Lower leg skin (tissue), 4 donors: ENCODE results near the gene MATN1. TPM values are rescaled to one million over a fixed set of nuclear protein-coding genes. Genes with fewer than 3 reads are reported as not detected.
A peak's percentile ranks its signal among the peaks of the same experiment; 100 is the strongest.

Source experiments
- DNase-seq, 2 donors: peaks; one replicate each; pipeline ENCODE4 v3.0.0-alpha.2; 2019; ENCODE audit warnings: low spot score in 2 of 2
- H3K4me3 ChIP-seq: fragments of 200-600 bp; sonication (generic); 2 replicates; pipeline ENCODE4 v1.5.1; 2017; ENCODE audit warnings: mild to moderate bottlenecking, low read depth; ENCODE audit not compliant: poor library complexity, severe bottlenecking
- POLR2A ChIP-seq, 2 donors: fragments of 450-650 bp; IDR thresholded peaks; one replicate each; pipeline ENCODE4 v1.6.1; 2016 to 2017; ENCODE audit warnings: antibody characterized with exemption in 2 of 2, mild to moderate bottlenecking in 1 of 2, moderate library complexity in 1 of 2
- WGBS, 2 donors: methylation state at CpG; one replicate each; pipeline ENCODE4 v1.1.5; 2018; 5-methylcytosine and 5-hydroxymethylcytosine counted together
- intact Hi-C: fragments of 100-400 bp; cut with DNase I; formaldehyde crosslinking; loops from one replicate; pipeline ENCODE4 v1.15.0; 2023; ENCODE audit warnings: low total_unique reads
- total RNA-seq, 4 donors: library from RNA; depleted of rRNA; stranded (reverse); fragments of >200 nt; gene quantifications; one replicate each; pipeline ENCODE4 v1.1.0, GENCODE V29; 2016
- TF ChIP-seq, protein P1 (sequence below), 3 donors: fragments of 450-650 bp; IDR thresholded peaks; one replicate each; pipeline ENCODE4 v1.5.1; 2016; ENCODE audit warnings: antibody characterized with exemption in 3 of 3, mild to moderate bottlenecking in 3 of 3, moderate library complexity in 2 of 3

Gene MATN1
- total RNA-seq, 4 donors from 2014 or later, result not detected

DNA sequence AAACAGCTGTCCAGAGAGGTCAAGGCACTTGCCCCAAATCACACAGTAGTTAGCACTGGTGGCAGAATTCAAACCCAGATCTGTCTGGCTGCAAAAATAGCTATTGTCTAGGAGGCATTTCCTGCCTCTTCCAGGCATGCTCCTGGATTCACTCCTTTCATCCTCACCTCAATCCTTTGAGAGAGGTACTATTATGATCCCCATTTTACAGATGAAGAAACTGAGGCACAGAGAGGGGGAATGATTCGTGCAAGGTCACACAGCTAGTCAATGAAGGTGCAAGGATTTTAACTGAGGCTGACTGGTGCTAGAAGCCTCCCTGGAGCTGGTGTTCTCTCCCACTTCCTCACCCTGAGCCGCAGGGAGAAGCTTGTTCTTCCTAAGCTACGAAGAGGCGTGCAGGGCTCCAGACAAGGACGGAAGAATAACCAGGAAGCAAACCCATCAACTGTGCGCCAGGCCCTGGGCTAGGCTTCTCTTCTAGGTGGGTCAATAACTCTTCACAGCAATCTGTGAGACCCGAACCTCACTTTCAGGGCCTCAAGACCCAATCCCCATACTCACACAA lies 34.8 kb upstream of the MATN1 start:
- no peak for TF ChIP-seq POLR2A (IDR thresholded peaks at IDR 0.05)
- TF ChIP-seq, protein P1, sequence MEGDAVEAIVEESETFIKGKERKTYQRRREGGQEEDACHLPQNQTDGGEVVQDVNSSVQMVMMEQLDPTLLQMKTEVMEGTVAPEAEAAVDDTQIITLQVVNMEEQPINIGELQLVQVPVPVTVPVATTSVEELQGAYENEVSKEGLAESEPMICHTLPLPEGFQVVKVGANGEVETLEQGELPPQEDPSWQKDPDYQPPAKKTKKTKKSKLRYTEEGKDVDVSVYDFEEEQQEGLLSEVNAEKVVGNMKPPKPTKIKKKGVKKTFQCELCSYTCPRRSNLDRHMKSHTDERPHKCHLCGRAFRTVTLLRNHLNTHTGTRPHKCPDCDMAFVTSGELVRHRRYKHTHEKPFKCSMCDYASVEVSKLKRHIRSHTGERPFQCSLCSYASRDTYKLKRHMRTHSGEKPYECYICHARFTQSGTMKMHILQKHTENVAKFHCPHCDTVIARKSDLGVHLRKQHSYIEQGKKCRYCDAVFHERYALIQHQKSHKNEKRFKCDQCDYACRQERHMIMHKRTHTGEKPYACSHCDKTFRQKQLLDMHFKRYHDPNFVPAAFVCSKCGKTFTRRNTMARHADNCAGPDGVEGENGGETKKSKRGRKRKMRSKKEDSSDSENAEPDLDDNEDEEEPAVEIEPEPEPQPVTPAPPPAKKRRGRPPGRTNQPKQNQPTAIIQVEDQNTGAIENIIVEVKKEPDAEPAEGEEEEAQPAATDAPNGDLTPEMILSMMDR (IDR thresholded peaks at IDR 0.05), result no peak
- intact Hi-C loops, result no loop called here
- WGBS, 2 donors, result 79 to 83% methylated on average over 7 of the region's 7 CpGs
- H3K4me3 ChIP-seq, result no peak overlapping the region
- DNase-seq, result no peak

DNA sequence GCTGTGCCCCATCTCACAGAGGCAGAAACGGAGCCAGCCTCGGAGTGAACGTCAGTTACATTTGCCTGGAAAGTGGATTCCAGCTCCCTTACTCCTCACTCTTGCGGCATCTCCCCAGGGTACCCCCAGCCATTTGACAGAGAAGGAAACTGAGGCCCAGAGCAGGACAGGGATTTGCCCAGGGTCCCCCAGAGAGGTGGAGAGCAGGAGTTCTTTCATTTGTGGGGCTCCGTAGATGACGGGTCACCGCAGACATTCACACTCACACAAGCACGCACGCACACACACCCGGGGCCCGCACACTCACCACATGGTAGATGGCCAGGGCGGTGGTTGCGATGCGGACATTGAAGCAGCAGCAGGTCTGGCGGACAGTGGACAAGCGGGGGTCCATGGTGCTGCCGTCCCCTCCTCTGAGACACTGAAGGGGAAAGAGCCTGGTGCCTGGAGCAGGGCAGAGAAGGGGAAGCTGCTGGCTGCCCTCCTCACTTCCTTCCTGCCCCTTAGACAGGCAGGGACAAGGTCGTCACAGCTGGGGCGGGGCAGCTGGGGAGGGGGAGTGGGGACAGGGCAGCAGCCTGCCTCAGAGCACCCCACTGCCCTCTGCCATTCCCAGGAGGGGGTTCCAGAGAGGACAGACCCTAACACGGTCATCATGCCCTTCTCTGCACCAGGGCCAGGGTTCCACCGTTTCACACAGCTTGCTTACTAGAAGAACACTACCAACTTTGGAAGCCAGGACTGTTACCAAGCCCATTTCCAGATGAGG lies 34.2 kb upstream of the MATN1 start, which contains the start of gene LAPTM5:
TSS of gene LAPTM5 (minus strand) at position 423 of the 769 bp plus-strand sequence. CDS start at position 394, 29 bp downstream.
- peak; percentile 55 to 92 for DNase-seq
- peak within 1 kb of the TSS; percentile 20 for H3K4me3 ChIP-seq
- TF ChIP-seq POLR2A (IDR thresholded peaks at IDR 0.05), result no peak
- TF ChIP-seq, protein P1 (IDR thresholded peaks at IDR 0.05), result no peak
- intact Hi-C loops, result no loop called here
- WGBS, 2 donors, result 65 to 71% methylated on average over 21 of the region's 21 CpGs

DNA sequence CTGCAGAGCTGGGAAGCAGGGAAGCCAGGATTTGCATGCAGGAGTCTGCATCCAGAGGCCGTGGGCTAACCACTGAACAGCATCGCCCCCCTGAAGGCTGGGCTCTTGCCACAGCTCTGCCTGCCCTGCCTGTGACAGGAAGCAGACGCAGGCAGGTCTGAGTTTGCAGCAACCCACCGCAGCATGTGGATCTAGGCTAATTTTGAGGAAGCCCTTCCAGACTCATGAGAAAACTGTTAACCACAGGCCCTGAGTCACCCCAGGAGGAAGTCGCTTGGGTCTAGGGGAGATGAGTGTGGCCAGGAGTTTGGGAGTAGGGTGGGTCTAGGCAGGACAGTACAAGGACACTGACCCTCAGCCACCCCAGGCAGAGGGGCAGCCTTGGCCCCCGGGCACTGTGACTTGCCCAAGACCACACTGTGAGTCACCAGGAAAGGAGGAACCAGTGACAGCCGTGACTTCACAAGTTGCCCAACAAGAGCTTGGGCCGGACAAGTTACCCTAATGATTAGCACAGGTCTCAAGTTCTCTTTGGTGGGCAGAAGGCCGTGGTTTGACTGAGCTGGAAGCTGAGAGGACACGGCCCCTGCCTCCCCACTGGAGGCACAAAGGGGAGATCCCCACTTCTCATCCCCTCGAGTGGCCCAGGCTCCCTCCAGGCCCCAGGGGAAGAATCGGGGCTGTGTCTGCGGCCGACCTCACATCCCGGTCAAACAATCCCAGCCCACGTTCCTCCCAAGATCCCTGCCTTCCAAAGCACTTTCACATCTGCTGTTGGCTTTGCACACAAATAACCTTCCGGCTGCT lies 33.4 kb upstream of the MATN1 start:
- no peak for TF ChIP-seq POLR2A (IDR thresholded peaks at IDR 0.05)
- TF ChIP-seq, protein P1 (IDR thresholded peaks at IDR 0.05), result no peak
- peak; percentile 74 to 93 for DNase-seq
- WGBS, 2 donors, result 51 to 56% methylated on average over 17 of the region's 17 CpGs
- peak overlapping the region; percentile 20 for H3K4me3 ChIP-seq
- intact Hi-C loops, result no loop called here

DNA sequence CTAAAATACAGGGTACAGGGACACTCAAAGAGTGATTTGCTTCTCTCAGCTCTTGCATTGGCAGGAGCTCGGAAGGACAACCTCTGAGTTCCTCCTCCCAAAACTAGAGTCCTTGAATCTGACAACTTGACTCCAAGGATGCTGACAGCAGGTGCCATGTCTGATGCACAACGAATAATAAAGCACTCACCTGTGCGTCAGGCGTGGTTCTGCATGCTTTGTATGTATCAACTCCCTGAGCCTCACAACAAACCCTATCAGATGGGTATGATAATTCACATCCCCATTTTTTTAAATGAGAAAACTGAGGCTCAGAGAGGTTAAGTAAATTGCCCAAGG lies 32.8 kb upstream of the MATN1 start:
- intact Hi-C loops, result no loop called here
- TF ChIP-seq, protein P1 (IDR thresholded peaks at IDR 0.05), result no peak
- no peak for TF ChIP-seq POLR2A (IDR thresholded peaks at IDR 0.05)
- 85 to 88% methylated on average over 4 of the region's 4 CpGs for WGBS, 2 donors
- peak in 1 of 2 donors; percentile 60 for DNase-seq
- no peak overlapping the region for H3K4me3 ChIP-seq

DNA sequence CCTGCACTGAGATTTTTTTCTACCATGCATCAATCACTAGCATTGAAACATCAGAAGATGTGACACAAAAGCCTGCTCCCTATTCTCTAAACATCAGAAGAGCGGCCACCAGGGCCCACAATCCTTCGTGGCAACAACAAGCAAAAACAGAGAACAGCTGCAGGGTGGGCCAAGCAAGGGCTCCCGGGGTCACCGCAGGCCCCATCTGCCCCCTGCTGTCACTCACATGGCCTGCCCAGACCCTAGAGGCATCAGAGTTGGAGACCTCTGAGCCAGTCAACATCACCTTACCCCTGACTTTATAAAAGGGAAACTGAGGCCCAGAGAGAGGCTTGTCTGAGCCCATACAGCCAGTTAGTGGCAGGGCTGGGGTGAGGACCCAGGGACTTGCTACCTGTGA lies 32.4 kb upstream of the MATN1 start:
- H3K4me3 ChIP-seq, result no peak overlapping the region
- TF ChIP-seq, protein P1 (IDR thresholded peaks at IDR 0.05), result no peak
- TF ChIP-seq POLR2A (IDR thresholded peaks at IDR 0.05), result no peak
- WGBS, 2 donors, result 76 to 90% methylated on average over 4 of the region's 4 CpGs
- DNase-seq, result peak in 1 of 2 donors; percentile 75
- intact Hi-C loops, result no loop called here
